D341Med (cell line): ENCODE data around the gene STK32C.

ENCODE experiments used
- DNase-seq: peaks from one replicate; pipeline ENCODE4 v3.0.0; 2012; ENCODE audit warnings: low spot score

STK32C gene

GRCh38 chr10:132181691-132182425, 125.9 kb downstream of the STK32C start:
- no peak for DNase-seq

DNA sequence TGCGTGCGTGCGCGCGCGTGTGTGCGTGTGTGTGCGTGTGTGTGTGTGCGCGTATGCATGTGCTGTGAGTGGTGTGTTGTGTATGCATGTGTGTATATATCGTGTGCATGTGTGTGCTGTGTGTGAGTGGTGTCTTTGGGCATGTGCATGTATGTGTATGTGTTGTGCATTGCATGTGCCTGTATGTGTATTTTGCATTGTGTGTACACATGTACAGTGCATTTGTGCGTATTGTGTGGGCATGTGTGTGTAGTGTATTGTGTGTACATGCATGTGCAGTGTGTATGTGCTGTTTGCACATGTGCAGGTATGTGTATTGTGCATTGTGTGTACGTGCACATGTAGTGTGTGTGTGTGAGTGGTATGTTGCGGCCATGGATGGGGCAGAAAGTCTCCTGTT, 127.0 kb downstream of the STK32C start:
- no peak for DNase-seq

DNA sequence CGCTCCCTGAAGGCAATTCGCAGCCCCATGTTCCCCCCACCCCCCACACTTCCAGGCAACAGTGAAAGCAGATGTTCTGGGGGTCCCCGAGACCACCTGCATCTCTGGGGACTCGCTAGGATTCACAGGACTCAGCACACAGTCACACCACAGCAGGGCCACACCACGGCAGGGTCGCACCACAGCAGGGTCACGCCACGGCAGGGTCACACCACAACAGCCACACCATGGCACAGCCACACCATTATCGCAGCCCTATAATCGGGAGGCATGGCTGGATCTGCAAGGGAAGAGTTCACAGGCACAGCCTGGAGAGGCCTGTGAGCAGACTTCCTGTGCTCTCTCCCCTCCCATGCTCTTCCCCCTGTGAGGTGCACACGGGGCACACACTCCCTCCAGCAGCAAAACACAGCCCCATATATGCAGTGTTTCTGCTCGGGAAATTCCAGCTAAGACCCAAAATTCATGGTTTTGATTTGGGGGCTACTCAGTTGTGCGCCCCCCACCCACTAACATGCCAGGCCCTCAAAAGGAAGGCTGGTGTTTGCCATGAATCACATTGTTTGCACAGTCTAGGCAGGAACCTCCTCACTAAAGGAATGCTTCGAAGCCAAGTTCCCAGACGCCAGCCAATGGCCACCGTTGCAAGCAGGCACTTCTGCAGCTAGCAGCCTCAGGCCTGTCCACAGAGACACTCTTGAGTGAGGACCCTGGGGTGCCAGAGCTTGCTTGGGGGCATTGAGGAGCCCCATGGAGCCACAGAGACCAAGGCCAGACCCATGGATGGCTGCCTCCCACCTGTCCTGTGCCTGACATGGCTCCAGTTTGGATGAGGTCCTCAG, 128.0 kb downstream of the STK32C start:
- DNase-seq, result no peak

- no peak for DNase-seq
Measured at GRCh38 chr10:132178672-132179545, 128.8 kb downstream of the STK32C start.

- no peak for DNase-seq
Measured at GRCh38 chr10:132178046-132178445, 129.7 kb downstream of the STK32C start.

GRCh38 chr10:132176623-132177500, 130.9 kb downstream of the STK32C start:
- DNase-seq, result no peak

- no peak for DNase-seq
Measured at GRCh38 chr10:132175907-132176581, 131.7 kb downstream of the STK32C start.

GRCh38 chr10:132175408-132175807, 132.3 kb downstream of the STK32C start:
- DNase-seq, result no peak

GRCh38 chr10:132174237-132174636, 133.5 kb downstream of the STK32C start:
- DNase-seq, result no peak

DNA sequence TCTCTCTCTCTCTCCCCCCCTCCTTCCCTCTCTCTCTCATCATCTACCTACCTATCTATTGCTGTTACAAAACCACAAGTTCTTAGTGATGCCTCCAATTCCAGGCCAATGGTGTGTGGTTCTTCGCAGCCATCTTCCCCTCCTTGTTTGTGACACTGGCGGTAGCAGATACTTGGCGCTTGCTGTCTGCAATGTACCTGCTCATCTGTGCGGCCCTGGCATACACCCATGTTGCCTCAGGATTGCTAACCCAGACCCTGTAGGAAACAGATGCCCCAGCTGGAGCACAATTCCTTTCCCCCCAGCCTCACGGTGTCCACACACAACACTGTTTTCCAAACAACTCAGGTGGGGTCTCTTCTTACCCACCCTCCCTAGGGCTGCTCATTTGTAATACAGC, 134.6 kb downstream of the STK32C start:
- no peak for DNase-seq

DNA sequence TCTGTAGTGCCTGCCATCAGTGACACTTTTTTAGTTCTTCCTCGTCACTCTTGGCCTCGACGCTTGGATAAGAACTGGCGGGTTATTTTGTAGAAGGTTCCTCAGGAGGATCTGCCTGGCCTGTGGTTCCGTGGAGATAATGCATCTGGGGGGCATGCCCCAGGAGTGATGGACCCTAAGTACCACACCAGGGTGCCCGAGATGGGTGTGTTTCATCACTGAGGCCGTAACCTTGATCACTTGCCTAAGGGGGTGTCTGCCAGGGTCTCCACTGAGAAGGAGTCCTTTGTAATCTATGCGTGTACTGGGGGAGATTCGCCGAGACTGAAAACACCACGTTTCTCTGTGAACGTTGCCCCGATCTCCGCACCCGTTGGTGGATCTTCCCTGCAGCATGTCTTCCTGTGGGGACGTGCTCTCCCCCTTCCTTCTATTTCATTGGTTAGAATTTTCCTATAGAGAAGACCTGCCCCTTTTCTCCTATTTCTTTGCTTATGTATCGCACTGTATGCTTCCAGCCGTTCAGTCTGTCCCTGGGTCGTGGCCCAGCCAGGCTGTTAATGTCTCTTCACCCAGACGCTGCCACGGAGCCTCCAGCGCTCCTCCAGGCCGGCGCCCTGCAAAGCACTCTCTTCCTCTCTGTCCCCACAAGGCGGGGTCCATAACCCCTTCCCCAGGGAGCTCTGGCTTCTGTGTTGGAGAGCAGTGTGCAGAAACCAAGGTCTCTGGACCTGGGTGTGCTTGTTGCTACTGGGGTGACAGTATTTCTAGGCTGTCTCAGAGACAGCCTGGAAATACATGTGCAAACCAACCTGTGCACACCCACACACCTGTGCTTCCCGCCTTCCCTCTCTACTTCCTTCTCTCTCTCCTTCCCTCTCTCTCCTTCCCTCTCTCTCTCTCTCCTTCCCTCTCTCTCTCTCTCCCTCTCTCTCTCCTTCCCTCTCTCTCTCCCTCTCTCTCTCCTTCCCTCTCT, 135.4 kb downstream of the STK32C start:
- no peak for DNase-seq

GRCh38 chr10:132170561-132171361, 137.0 kb downstream of the STK32C start:
- DNase-seq, result no peak

- no peak for DNase-seq
Measured at GRCh38 chr10:132169766-132170560, 137.8 kb downstream of the STK32C start.

DNA sequence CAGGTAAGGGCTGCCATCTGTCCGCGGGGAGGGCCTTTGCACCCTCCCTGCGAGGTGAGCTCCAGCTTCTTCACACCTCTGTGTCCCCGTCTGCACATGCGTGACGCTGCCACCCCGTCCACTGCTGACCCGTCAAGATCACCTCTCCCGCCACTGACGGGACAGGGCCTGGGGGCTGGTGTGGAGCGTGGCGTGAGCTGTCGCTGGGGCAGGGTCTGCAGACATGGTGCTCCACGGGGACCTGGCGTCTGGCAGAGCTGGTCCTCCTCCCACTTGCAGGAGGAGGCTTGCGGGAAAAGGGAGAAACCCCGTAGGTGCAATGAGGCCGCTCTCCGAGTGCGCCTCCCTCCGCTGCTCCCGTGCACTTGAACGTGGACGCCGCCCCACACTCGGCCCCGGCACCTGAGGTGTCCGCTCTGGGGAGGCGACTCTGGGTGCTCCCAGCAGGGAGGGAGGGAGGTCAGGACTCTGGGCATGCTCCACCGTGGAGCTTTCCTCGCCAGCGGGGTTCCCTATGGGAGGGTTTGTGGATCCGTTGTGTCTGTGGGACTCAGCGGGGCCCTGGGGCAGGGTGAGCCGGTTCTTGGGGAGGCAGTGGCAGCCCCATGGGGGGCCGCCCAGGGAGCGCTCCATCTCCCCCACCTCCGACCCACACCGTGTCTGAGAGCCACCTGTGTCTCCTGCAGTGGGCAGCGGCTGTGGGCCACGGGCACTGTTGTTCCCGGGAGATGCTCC, 138.6 kb downstream of the STK32C start:
- no peak for DNase-seq

GRCh38 chr10:132168571-132169030, 139.1 kb downstream of the STK32C start:
- no peak for DNase-seq

DNA sequence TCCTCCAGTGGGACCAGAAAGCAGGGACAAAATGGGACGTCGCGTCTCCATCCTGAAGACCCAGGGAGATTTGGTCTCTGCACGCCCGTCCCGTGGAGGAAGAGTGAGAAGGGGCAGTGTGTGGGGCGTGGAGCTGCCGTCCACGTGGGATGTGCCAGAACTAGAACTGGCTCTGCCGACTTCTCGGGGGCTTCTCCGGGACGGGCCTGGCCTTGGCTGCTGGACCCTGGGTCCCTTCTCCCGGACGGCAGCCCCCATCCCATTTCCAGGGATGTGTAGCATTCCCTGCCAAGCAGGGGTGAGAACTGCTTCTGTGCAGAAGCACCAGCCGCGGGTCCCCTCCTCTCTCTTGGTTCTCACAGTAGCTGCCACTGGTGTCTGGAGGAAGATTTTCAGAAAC, 139.8 kb downstream of the STK32C start:
- DNase-seq, result no peak

- DNase-seq, result no peak
Measured at GRCh38 chr10:132167041-132167674, 140.6 kb downstream of the STK32C start.
